Body of pancreas (tissue), 4 donors: ENCODE data around the gene MICALL1. TPM values are rescaled to one million over a fixed set of nuclear protein-coding genes. Genes with fewer than 3 reads are reported as not detected.

ENCODE experiments used
- ATAC-seq: fragments of 150-250 bp; one replicate; pipeline ENCODE4 v1.9.1; 2016
- DNase-seq, 4 donors: peaks; one replicate each; pipeline ENCODE4 v3.0.0-alpha.2; 2019
- H3K27ac ChIP-seq, 4 donors: fragments of 200-600 bp; sonication (generic); 1 replicate in 3 of 4; 2 replicates in 1 of 4; pipeline versions ENCODE4 v1.5.1 to v1.6.1; 2016 to 2019; ENCODE audit warnings: mild to moderate bottlenecking in 1 of 4, mixed read lengths in 1 of 4, moderate library complexity in 1 of 4
- H3K27me3 ChIP-seq, 2 donors: fragments of 200-600 bp; sonication (generic); one replicate each; pipeline ENCODE4 v1.6.0; 2016; ENCODE audit warnings: mild to moderate bottlenecking in 1 of 2
- H3K36me3 ChIP-seq, 2 donors: fragments of 200-600 bp; sonication (generic); replicated peaks in 1 of 2; 2 replicates each; pipeline ENCODE4 v1.5.1; 2016; ENCODE audit warnings: low read depth in 2 of 2; ENCODE audit not compliant: insufficient read depth in 1 of 2
- H3K4me1 ChIP-seq: fragments of 200-600 bp; sonication (generic); one replicate; pipeline ENCODE4 v1.6.0; 2016
- H3K4me3 ChIP-seq, 2 donors: fragments of 200-600 bp; sonication (generic); 1 replicate in 1 of 2; 2 replicates in 1 of 2; pipeline ENCODE4 v1.5.1; 2016 to 2019
- H3K9me3 ChIP-seq, 3 donors: fragments of 200-600 bp; sonication (generic); 1 replicate in 2 of 3; 2 replicates in 1 of 3; pipeline ENCODE4 v1.5.1; 2016
- POLR2A ChIP-seq, 3 donors: fragments of 450-650 bp; IDR thresholded peaks; one replicate each; pipeline ENCODE4 v1.6.1; 2016; ENCODE audit warnings: antibody characterized with exemption in 3 of 3, mild to moderate bottlenecking in 2 of 3
- WGBS, 2 donors: methylation state at CpG; one replicate each; pipeline ENCODE4 v1.1.5; 2017; 5-methylcytosine and 5-hydroxymethylcytosine counted together
- intact Hi-C: fragments of 100-400 bp; cut with DNase I; formaldehyde crosslinking; loops from one replicate; pipeline ENCODE4 v1.15.1; 2023
- total RNA-seq, 2 donors: library from RNA; depleted of rRNA; stranded (reverse); fragments of >200 nt; gene quantifications; one replicate each; pipeline ENCODE4 v1.1.0, GENCODE V29; 2016
- TF ChIP-seq, protein P1 (sequence below), 7 experiments: fragments of 450-650 bp in 4 of 7; fragments of 200-600 bp in 3 of 7; sonication (generic) in 3 of 7; IDR thresholded peaks; one replicate each; pipeline ENCODE4 v1.5.1; 2016 to 2019; ENCODE audit warnings: antibody characterized with exemption in 7 of 7

The MICALL1 gene
- total RNA-seq, 2 donors from 2014 or later = 19.2 to 34.9 TPM

DNA sequence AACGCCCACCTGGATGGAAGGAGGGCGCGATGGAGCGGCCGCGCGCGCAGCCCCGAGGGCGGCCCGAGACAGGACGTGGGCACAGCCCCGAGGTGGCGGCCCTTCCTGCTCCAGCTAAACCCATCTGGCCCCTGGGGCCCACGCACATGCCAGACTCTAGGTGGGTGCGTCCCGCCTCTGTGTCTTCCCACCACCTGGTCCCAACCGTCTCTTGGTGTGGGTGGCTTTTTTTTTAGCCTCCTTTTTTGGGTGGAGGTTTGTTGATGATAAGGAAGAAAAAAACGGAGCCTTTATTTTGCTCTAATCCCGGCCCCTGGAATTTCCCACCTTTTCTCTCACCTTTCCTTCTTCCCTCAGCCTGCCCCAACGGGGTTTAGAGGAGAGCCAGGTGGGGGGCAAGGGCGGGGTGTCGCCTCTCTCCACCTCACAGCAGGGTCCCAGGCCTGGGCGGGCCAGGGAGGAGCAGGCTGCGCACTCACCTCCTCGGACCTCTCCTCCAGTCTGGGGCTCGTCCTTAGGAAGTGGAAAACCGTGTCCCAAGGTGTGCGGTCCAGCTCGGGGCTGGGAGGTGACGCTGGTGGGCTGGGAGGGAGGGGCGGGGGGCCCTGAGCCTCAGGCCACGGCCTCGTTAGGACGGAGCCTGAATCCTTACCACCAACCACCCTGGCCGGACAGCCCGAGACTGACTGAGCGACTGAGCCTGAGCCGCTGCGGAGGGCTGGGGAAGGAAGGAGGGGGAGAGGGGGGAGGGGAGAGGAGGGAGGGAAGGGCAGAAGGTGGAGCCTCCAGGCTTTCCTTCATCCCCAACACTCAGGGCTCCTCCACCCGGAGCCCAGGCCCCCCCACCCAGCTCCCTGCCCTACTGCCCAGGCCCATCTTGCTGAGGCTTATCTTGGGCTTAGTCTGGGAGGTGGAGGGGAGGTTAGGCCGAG lies 78.0 kb downstream of the MICALL1 start, which contains the start of gene SOX10:
TSS of gene SOX10 (minus strand) at position 696 of the 932 bp plus-strand sequence. CDS start 771 bp downstream, outside the sequence.
- TF ChIP-seq, protein P1, sequence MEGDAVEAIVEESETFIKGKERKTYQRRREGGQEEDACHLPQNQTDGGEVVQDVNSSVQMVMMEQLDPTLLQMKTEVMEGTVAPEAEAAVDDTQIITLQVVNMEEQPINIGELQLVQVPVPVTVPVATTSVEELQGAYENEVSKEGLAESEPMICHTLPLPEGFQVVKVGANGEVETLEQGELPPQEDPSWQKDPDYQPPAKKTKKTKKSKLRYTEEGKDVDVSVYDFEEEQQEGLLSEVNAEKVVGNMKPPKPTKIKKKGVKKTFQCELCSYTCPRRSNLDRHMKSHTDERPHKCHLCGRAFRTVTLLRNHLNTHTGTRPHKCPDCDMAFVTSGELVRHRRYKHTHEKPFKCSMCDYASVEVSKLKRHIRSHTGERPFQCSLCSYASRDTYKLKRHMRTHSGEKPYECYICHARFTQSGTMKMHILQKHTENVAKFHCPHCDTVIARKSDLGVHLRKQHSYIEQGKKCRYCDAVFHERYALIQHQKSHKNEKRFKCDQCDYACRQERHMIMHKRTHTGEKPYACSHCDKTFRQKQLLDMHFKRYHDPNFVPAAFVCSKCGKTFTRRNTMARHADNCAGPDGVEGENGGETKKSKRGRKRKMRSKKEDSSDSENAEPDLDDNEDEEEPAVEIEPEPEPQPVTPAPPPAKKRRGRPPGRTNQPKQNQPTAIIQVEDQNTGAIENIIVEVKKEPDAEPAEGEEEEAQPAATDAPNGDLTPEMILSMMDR (IDR thresholded peaks at IDR 0.05) = no peak
- no peak for TF ChIP-seq POLR2A (IDR thresholded peaks at IDR 0.05)

DNA sequence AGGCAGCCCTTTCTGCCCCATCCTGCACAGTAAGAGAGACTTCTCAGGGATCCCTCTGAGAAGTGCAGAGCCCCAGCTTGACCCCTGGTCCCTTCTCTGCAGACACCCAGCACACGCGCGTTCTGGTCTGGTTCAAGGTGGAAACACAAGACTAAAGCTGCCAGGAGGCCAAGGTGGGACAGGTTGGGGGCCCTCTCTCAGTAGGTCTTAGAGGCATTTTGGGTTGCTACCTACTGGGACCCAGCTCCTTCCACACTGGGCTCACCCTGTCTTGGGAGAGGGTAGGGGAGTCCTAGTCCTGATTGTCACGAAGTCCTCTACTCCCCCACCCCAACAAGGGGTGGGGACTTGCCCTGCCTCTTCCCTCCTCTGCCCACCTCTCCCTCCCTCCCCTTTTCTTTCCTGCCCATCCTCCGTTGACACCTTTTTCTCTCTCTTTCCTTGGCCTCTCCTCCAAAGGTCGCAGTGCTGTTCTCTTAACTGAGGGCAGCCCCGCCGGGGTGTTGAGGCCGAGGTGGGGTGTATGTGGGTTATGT lies 79.0 kb downstream of the MICALL1 start:
- peaks cover 13% of the 10 kb centered on the region for H3K4me1 ChIP-seq
- no peaks in the 10 kb centered on the region for H3K27me3 ChIP-seq
- TF ChIP-seq, protein P1 (IDR thresholded peaks at IDR 0.05) = no peak
- TF ChIP-seq POLR2A (IDR thresholded peaks at IDR 0.05) = no peak
- ATAC-seq (no peak), DNase-seq (no peak)
- H3K9me3 ChIP-seq = no peaks in the 10 kb centered on the region
- 87 to 93% methylated on average over 8 to 9 of the region's 9 CpGs for WGBS, 2 donors
- no peaks in the 10 kb centered on the region for H3K36me3 ChIP-seq
- peak overlapping the region in 1 of 4 donors; percentile 56 for H3K27ac ChIP-seq
- intact Hi-C loops = no loop called here
- no peak overlapping the region for H3K4me3 ChIP-seq

More for the DNA sequence above, 78.0 kb downstream of the MICALL1 start, which contains the start of gene SOX10:
- peak within 1 kb of the TSS in 1 of 4 donors; percentile 56 for H3K27ac ChIP-seq
- H3K36me3 ChIP-seq = no peaks in the 10 kb centered on the region
- no peaks in the 10 kb centered on the region for H3K27me3 ChIP-seq
- 83 to 89% methylated on average over 27 to 34 of the region's 42 CpGs for WGBS, 2 donors
- DNase-seq (no peak), ATAC-seq (no peak)
- intact Hi-C loops = no loop called here
- peaks cover 13% of the 10 kb centered on the region for H3K4me1 ChIP-seq
- no peak within 1 kb of the TSS for H3K4me3 ChIP-seq
- H3K9me3 ChIP-seq = no peaks in the 10 kb centered on the region

DNA sequence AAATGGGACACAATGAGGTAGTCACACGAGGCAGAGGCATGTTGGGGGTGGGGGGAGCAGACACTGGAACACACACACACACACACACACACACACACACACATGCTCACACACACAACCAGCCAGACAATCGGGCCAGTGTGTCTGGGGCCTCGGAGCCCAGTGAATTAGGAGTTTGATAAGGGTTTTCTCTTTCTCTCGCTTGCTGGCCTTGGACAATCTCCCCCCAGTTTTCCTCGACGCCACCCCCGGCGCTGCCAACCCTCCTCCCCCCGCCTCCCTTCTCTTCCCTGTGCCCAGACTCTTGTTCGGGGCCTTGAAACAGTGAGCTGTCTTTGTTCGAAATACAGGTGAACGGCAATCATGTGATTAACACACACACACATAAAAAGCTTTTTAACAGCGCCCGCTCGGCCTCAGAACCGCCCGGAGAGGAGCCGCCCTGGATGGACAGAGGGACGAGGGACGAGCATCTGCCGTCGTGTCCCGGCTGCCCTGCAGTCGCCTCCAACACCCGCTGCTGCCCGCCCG lies 79.7 kb downstream of the MICALL1 start:
- Histone ChIP-seq H3K4me1 (peaks cover 13% of the 10 kb centered on the region), H3K27ac (peak overlapping the region in 3 of 4 donors; percentile 11 to 56 (median 34)), H3K4me3 (no peak overlapping the region), H3K27me3 (no peaks in the 10 kb centered on the region), H3K36me3 (no peaks in the 10 kb centered on the region), H3K9me3 (no peaks in the 10 kb centered on the region)
- WGBS, 2 donors = 62 to 78% methylated on average over 25 to 27 of the region's 27 CpGs
- no peak for TF ChIP-seq POLR2A (IDR thresholded peaks at IDR 0.05)
- TF ChIP-seq, protein P1 (IDR thresholded peaks at IDR 0.05) = no peak
- DNase-seq (peak in 3 of 4 donors; percentile 16 to 38 (median 31)), ATAC-seq (peak; percentile 51)
- intact Hi-C loops = no loop called here

DNA sequence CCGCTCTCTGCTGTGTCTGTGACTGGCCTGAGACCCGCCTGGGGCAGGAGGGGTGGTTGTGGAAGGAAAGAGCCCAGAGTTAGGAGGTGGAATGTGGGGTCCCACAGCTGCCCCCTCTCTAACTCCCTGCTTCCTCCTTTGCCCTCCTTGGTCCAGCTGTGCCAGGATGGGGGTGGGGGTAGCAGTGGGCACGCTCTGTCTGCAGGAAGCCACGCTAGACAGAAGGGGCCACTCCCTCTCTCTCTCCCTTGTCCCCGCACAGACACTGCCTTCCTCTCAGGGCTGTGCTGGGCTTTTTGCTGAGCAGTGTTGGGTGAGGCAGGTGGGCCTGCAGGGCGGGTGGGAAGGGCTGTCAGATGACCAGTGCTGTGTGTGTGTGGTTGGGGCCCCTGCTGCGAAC lies 80.3 kb downstream of the MICALL1 start:
- H3K9me3 ChIP-seq = no peaks in the 10 kb centered on the region
- WGBS, 2 donors = 67 to 89% methylated on average over 4 to 7 of the region's 7 CpGs
- no peaks in the 10 kb centered on the region for H3K36me3 ChIP-seq
- DNase-seq = no peak
- intact Hi-C loops = no loop called here
- peak overlapping the region in 2 of 4 donors; percentile 17 to 34 for H3K27ac ChIP-seq
- H3K4me3 ChIP-seq = no peak overlapping the region
- H3K27me3 ChIP-seq = no peaks in the 10 kb centered on the region
- H3K4me1 ChIP-seq = peaks cover 8% of the 10 kb centered on the region
- TF ChIP-seq POLR2A (IDR thresholded peaks at IDR 0.05) = no peak
- TF ChIP-seq, protein P1 (IDR thresholded peaks at IDR 0.05) = no peak
- peak; percentile 17 for ATAC-seq
